Putamen (tissue), 1 donor: ENCODE results near the gene OSBPL5.

Experiments used
- DNase-seq: peaks from one replicate; pipeline ENCODE4 v3.0.0-alpha.2; 2016; ENCODE audit warnings: low spot score

The OSBPL5 gene

DNA sequence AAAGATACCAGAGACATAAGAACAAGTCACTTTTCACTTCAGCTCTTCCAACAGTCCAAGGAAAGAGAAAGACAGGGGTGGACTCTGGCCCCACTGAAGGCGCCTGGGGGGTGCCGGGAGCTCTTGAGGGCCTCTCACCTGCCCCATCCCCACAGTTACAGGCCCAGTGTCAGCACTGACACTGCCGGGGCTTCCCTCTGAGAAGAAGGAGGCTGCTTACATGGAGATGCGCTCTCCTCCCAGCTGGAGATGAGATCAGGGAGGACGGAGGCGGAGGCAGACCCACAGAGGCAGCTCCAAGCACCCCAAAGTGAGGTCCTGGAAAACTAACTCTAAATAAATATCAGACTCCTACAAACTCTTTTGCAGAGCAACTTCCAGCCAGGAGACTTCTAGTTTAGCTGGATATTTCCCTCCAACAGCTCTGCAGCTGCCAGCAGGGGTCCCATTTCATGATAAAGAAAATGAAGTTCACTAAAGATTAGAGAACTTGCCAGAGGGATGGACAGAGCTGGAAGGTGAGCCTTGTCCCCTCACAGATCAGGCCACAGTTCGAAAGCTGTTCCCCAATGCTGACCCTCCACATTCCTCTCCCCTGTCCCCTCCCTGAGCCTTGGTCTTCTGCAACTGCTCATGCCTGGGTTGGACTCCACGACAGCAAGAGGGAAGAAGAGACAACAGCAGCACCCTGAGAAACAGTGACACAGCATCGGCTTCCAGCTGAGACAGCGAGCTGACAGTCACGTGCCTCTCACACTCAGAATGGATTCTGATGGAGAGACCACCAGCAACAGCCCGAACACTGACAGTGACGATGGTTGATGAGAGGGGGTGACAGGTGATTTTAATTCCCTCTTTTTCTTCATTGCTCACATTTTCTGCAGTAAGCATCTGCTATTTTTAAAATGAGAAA, 113.7 kb downstream of the OSBPL5 start:
- no peak for DNase-seq

DNA sequence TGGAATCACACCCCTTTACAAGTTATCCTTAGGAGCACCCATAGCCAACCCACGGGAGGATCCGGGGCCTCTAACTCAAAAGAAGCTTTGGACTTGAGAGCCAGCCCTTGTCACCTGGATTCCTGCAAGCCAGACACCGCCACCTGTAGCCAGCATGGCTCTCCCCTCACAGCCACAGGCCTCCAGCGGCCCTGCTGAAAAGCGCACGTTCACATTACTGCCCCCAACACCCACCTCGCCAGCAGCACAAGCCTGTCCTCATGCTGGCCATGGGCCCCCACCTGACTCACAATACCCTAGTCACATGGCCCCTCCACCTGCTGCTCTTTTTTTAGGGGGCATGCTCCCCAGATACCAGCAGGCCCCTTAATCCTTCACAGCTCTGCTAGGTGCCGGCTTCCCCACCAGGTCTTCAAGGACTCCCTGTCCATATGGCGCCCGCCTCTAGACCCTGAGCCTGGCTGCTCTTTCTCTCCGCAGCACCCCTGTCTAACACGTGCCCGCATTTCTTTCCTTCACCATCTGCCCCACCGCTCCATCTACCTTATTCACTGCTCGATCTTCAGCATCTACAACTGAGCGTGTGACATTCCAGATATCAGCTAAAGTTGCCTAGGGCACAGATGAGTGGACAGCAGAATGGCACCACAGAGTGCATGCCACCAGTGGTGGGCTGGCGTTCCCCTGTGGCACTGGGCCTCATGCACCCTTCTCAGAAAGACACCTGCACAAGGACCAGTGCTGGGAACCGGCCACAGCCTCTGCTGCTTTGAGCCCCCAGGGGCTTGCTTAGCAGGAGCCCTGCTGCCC, 114.5 kb downstream of the OSBPL5 start:
- DNase-seq: no peak

DNA sequence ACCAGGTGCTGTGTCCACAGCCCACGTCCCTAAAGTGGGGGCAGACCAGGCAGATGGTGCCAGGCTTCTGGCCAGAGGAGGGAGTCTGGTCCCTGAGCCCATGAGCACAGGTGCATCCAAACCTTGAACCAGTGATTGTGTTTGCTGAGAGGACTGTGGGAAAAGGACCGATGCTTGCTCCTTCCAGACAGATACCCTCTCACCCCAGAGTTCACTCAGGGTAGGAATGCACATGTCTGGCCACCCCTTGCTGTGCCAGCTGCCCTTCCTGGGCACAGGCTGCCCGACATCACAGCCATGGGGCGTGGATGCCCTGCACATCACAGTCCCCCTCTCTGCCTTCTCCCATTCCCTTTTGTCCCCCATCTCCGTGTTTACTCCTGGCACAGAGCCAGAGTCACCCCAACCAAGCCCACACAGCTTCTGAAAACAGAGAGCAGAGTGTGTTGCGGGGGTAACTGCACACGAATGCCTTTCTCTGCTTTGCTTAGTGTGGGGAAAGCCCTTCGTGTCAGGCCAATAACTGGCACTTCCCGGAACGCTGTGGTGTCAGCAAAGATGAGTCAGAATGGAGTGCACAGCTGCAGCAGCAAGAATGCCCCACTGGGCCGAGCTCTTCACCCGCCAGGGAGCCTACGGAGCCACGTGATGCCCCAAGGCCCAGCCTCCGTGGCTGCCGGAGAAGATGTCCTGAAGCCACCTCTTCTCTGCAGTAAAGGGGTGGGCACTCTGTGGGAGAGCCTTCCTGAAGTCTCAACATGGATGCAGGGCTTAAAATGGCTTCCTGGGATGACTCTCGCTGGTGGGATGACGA, 115.5 kb downstream of the OSBPL5 start:
- peak; percentile 95 for DNase-seq

DNA sequence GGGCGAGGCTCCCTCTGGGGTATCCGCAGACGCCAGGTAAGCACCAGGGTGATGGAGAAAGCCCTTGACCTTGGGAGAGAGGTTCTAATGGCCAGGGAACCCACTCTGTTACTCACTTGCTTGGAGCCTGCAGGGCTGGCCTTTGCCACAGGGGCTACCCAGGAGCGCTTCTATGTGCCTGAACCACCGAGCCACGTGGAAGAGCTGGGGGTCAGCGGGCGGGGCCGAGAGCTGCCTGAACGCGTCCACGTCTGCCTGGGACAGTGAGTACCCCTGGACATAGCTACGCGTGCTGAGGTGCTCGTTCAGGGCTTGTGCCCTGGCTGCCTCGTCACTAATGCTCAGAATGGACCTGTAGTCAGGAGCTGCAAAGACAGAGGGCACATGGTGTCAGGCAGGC, 117.5 kb downstream of the OSBPL5 start:
- DNase-seq: no peak

DNA sequence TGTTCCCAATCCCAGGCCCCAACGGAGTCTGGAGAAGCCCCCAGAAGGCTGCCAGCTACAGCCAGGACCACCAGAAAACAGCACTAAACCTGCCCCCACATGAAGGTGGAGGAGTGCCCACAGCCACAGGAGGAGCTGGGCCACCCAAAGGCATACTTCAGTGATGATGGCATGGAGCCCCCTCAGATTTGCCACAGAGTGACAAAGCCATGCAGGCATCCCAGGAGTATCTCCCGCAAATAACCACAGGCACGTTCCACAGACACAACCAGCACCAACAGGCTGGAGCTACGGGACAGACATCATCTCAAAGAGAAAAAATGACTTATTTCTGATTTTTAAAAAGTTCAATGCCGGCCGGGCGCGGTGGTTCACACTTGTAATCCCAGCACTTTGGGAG, 118.5 kb downstream of the OSBPL5 start:
- DNase-seq: no peak

DNA sequence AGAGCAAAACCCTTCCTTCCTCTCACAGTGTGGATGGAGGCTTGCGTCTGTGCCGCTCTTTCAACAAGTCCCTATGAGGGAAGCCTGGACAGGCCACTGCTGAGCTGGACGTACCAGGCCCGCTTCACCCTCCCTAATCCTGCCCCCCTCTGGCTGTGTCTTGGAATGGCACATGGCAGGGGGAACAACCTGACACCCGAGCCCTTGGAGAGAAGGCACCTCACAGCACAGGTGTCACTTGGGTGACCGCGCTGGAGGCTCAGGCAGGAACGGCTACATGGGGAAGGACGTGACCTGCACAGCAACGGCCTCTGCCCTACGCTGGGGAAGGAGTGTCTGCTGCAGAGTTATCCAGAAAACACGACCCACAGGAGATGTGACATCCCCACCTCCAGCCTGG, 118.9 kb downstream of the OSBPL5 start:
- no peak for DNase-seq

DNA sequence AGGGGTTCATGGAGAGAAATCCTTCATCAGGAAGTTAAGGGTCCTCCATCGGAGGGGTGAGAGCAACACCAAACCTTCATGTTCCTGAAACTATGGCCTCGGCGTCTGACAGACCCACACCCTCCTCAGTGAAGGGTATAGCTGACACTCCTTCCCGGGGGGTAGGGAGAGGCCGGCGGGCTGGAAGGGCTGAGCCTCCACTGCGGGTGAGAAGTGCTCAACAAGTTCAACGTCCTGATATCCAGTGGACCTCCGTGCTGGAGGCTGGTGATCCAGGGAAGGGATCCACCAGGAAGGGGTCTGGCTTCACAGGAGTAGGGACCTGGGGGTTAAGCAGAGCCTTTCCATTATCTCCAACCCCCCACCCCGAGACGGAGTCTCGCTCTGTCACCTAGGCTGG, 120.2 kb downstream of the OSBPL5 start:
- no peak for DNase-seq

DNA sequence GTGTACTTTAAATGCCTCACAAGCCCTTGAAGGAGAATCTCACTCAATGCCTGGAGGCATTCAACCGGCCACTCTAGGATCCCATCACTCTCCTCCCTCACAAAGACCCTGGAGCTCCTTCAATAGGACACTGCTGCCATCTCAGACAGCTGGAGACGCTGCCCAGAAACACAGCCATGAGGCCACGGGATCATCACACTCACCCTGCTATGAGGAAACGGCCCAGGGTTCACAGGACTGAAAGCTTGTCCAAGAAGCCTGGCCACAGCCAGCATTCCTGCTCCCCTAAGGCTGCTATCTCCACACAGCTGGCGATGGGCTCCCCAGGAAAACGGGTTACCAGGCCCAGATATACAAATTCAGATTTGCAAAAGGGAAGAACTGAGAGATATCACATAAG, 121.1 kb downstream of the OSBPL5 start:
- no peak for DNase-seq

DNA sequence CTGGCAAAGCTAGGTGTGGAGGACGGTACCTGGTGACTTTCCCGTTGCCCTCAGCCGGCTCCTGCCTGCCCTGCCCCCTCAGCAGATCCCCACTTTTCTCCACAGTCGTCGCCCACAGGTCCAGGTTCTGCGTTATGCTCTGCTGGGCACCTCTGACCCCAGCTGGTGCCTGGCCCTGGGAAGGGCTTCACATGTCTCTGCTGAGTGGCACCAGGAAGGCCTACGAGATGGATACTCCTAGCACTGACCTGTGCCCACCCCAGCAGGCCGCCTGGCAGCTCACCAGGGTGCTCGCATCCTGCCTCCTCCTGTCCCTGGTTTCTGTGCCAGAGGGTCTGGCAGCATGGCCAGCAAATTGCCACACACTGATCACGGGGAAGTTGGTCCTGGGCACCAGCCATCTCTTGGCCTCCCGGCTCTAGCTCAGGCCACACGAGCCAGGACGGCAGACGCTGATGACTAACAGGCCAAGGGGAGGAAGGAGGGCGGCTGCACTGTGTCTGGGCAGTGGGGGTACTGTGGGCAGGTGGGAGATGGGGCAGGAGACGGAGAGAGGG, 121.7 kb downstream of the OSBPL5 start:
- DNase-seq: no peak

DNA sequence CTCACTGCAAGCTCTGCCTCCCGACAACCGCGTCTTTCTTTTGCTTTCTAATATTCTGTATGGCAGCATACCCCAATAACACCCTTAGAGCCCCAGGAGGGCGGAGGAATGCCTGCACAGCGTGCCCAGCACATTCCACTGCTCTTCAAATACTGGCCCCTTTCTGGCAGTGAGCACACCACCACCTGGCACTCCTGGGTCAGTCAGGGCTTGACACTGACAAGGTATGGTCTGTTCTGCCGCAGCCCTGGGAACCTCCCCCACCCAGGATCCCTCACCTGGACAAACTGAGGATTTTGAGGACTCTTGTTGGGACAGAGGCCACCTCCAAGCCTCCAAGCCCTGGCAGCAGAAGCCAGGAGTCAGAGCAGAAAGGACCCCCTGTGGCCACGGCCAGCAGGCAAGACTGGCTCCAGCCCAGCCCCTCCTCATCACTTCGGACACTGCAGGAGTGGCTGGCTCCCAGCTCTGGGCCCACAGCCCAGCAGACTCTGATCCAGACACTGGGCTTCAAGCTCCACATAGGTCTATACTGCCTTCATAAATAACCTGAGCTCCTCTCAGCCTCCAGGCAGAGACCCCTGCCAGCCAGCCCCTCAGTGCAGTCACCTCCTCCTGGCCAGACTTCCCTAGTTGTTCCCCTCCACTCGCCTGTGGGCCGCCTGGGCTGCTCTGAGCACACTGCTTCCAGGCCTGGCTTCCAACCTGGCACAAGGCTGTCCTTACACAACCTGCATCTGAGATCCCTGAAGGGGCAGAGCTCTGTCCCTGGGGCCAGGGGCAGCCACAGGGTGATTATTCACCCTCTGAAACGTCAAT, 122.4 kb downstream of the OSBPL5 start:
- no peak for DNase-seq

DNA sequence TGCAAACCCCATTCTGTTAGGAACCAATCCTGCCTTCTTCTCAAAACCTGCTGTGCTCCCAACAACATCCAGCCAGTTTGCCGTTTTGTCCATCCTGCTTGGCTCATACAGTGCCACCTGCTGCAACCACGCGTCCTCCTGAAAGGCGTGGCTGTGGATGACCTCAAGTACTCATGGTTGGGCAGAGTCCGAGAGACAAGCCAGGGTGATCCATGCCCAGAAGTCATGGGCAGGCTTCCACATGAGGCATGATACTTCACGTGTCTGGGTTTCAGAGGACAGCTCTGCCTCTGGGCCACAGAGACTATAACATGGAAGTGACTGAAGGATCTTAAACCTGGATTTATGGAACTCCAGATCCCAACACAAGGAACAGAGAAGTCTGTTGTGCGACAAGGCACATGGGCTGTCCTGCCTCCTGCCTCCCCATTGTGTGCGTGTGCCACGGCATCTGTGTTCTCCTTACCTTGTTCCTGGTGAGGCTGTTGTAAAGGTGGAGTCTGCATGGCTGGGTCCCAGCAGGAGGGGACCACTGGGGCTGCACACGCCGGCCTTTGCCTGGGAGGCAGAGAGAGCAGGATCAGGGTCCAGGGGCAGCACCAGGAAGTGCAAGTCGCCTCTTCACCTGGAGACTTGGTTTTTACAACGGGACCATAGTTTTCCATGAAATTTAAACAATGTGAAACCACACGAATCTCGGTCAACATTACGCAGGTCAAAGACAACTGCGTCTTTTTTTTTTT, 123.2 kb downstream of the OSBPL5 start:
- DNase-seq: no peak

DNA sequence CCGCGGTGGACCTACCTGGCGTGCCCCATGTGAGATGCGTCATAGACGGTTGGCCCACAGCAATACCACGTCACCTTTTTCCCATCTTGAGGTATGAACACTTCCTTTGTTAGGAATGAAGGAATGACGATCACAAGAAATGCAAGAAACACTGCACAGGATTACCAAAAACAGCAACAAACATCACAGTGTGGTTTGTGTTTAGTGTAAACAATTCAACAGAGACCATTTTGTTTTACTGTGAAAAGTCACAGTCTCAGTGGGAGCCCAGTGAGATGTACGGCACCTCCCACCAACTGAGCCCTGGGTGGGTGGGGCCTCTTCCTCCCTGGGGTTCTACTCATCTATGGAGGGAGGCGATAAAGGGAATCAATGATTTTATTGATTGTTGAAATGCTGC, 124.2 kb downstream of the OSBPL5 start:
- DNase-seq: no peak

DNA sequence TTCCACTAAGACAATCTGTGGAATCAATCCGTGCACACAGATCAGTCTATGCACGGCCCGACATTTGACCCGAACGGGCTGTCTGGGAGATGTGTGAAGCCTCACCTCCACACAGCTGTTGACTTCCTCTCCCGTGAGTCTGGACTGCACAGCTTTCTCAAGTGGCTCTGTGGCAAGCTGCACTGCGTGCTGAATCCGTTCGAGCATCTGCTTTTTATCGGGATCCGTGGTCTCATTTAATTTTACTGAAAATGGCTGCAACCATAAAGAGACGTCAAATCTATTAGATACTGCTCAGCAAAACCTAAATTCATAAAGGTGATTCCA, 127.2 kb downstream of the OSBPL5 start:
- no peak for DNase-seq
